Umbilical cord (tissue), 2 donors: ENCODE data around the gene PYGB. TPM values are rescaled to one million over a fixed set of nuclear protein-coding genes. Genes with fewer than 3 reads are reported as not detected.
A peak's percentile ranks its signal among the peaks of the same experiment; 100 is the strongest.
"Not testable (repeated sequence)": the region's sequence is repeated elsewhere in the genome, so short reads cannot be mapped to it uniquely, and the experiment has no call there.

Source experiments
- DNase-seq: peaks from one replicate; pipeline ENCODE4 v3.0.0-alpha.2; 2015; ENCODE audit warnings: low spot score
- total RNA-seq: library from RNA; depleted of rRNA; stranded (reverse); fragments of >200 nt; gene quantifications from one replicate; pipeline ENCODE4 v1.2.3, GENCODE V29; 2014; ENCODE audit warnings: low replicate concordance; ENCODE audit not compliant: insufficient read depth

PYGB gene
- total RNA-seq, 1 donor from 2014 or later = 56.6 TPM

DNA sequence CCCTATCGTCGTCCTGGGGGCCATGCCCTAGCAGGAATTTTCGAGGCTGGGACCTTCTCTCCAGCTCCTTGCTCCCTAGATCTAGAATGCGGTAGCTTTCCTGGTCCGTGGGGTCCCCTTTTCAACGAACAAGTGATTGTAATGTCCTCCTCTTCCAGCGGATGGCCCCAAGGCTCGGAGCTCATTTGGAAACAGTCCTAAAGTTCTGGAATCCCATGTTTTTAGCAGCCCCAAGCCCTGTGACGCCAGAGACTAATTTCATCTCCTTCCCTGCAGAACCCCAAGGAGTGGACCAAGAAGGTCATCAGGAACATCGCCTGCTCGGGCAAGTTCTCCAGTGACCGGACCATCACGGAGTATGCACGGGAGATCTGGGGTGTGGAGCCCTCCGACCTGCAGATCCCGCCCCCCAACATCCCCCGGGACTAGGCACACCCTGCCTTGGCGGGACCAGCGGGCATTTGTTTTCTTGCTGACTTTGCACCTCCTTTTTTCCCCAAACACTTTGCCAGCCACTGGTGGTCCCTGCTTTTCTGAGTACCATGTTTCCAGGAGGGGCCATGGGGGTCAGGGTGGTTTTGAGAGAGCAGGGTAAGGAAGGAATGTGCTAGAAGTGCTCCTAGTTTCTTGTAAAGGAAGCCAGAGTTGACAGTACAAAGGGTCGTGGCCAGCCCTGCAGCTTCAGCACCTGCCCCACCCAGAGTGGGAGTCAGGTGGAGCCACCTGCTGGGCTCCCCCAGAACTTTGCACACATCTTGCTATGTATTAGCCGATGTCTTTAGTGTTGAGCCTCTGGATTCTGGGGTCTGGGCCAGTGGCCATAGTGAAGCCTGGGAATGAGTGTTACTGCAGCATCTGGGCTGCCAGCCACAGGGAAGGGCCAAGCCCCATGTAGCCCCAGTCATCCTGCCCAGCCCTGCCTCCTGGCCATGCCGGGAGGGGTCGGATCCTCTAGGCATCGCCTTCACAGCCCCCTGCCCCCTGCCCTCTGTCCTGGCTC, 48.5 kb downstream of the PYGB start:
- DNase-seq = no peak

DNA sequence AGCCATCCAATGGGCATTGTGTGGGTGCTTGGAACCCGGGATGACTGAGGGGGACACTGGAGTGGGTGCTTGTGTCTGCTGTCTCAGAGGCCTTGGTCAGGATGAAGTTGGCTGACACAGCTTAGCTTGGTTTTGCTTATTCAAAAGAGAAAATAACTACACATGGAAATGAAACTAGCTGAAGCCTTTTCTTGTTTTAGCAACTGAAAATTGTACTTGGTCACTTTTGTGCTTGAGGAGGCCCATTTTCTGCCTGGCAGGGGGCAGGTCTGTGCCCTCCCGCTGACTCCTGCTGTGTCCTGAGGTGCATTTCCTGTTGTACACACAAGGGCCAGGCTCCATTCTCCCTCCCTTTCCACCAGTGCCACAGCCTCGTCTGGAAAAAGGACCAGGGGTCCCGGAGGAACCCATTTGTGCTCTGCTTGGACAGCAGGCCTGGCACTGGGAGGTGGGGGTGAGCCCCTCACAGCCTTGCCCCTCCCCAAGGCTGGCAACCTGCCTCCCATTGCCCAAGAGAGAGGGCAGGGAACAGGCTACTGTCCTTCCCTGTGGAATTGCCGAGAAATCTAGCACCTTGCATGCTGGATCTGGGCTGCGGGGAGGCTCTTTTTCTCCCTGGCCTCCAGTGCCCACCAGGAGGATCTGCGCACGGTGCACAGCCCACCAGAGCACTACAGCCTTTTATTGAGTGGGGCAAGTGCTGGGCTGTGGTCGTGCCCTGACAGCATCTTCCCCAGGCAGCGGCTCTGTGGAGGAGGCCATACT, 49.4 kb downstream of the PYGB start:
- no peak for DNase-seq

DNA sequence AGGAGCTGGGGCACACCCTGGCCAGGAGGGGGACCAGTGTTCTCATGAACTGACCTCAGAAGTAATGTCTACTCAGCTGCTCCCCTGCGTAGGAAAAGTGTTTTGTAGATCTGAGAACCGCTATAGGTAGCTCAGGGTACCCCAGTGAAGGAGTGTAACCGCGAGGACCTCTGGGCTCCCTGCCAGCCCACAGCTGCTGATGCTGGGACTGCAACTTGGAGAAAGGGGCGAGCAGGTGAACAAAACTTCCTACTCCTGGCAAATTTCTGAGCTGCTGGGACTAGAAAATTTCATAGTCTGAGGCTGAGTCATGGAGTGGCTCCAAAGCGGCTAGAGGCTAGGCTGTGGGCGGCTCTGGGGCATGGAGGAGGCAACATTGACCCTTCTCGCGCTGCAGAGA, 51.9 kb downstream of the PYGB start:
- DNase-seq = no peak

DNA sequence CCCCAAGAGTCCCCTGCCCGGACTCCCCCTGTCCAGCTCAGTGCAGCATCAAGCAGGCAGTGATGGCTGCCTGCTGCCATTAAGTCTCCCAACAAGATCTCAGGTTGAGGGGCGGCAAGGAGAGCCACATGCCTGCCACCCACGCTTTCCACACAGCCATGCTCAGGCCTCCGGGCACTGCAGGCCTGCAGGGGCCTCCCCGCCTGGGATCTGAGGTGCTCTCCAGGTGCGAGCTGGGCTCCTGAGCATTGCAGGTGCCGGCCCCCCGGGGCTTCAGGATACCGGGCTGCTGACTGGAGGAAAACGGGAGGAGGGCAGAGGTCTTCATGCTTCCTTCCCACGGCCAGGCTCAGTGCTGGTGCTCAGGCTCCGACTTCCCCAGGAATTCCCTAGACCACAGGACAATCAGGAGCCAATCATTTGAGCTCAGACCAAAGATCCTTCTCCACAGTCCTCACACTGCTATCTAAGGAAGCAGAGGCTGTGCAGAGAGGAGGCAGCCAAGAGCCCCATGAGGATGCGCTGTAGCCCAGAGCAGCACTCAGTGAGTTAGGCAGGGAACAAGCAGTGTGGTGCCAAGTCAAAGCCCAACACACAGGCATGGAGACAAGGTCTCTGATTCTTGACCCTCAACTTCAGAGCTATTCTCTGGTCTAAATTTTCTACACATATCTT, 52.7 kb downstream of the PYGB start:
- no peak for DNase-seq

DNA sequence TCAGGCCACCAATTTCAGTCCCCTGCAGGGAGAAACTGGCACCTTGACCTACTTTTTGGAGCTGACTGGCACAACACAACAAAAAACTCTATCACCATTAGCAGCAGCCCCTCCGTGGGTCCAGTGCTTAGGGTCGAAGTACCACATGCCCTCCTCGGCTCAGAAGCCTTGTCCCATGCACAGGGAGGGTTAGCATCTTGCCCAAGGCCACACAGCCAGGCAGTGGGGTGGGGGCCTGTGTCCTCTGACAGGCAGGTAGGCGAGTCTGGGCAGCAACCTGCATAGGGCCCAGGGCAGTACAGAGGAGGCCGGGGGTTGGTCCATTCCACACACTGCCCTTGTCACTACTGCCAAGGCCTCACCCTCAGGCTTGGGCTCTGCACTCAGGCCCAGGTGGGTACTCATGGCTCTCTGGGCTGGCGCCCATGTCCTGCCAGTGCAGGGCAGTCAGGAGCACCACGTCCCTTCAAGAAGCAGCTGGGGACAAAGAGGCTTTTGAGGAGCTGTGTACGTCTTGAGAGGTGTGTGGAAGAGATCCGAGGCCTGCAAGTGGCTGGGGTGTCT, 53.6 kb downstream of the PYGB start:
- DNase-seq = no peak

DNA sequence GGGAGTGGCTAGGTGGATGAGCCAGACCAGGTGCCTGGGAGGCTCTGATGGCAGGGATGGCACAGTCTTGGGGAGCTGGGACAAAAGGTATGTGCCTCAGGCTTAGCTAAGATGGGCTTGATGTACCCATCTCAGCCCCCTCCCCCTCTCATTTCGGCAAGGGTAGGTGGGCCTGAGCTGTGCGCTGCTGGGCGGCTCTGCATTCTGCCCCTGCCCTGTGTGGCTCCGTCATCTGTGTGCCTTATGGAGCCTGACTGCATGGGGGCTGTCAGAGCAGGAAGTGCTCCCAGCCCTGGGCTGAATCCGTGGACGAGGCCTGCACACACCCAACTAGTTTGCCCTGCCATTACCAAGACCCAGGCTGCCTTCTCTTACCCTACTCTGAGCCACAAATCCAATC, 54.7 kb downstream of the PYGB start:
- DNase-seq = no peak

DNA sequence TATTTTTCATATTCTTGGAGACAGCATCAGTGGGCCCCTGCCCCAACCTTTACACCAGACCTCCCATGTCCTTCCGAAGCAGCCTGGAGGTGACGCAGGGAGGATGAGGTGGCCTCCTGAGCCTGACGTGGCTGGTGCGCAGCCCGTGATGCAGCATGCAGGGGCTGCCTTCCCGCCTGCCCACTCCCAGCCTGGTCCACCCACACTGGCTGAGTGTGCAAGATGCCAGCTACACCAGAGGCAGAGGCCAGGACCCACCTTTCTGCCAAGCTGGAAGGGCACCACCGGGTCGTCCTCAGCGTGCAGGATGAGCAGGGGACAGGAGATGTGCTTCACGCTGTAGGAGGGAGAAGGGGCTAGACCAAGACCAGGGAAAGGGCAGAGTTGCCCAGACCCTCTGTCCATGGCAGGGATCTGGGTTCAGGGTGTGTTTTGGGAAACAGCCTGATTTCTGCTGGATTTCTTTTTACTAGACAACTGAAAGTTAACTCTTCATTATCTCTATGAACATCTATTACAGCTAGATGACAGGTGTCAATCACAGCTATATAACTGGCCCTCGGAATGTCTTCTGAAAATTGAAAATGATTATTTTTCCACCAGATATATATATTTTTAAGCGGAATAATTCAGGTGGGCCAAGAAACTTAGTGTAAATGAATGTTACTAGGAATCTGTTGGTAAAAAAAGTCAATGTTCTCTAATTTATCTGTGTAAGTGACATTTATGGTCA, 55.6 kb downstream of the PYGB start:
- no peak for DNase-seq

DNA sequence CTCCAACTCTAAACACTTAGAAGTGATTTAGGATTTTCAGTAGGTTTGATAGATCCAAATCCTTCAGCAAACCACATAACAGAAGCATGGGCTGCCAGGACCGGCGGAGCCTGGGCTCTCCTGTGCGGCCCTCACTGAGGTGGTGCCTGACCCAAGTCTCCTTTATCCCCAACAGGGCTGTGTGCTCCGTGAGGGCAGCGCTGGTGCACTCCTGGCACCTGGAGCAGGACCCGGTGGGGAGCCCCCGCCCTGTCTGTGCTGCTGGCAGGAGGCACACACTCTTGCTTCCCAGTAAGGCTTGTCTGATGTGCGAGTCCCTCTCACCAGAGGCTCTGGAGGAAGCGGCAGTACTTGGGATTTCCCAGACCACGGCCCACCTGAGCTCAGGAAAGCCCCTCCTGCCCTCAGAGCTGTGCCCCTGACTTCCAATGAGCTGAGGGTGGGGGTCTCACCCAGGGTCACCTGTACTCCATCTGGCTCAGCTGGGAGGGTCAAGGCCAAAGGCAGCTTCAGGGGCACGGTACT, 56.2 kb downstream of the PYGB start:
- no peak for DNase-seq

DNA sequence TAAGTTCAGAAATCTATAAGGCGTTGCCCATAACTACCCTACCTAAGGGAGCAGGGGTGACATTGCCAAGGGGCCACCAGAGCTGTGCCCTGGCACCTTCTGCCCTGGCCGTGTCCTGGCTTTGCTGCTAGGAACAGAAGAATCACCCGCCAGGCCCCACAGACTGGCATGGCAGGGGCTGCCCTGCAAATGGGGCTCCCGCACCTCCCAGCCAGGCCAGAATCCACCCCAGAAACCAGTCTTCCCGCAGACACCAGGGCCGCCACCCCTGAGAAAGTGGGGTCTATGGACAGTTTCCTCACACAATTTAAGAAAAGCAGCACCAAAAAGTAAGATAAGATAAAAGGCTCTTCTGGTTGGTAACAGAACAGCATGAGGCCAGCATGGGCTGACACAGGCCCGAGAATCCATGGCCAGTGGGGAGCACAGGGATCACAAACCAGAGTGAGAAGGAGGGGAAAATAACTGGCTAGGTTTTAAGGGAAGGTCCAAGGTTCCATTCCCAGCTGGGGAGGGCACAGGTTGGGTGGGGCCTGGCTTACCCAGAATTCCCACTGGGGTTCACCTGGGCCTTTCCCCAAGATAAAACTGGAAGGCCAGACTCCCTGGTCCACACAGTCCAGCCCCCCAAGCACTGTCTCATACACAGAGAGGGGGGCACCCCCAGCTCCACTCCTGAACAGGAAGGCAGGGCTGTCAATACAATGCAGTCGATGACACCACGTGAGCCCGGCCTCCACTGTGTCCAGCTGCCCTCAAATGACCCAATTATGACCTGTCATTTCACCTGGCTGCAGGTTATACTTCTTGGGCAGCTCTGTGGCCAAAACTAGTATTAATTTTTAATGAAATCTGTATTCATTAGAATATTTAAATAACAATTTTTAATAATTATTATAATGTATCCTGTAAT, 59.4 kb downstream of the PYGB start:
- no peak for DNase-seq

DNA sequence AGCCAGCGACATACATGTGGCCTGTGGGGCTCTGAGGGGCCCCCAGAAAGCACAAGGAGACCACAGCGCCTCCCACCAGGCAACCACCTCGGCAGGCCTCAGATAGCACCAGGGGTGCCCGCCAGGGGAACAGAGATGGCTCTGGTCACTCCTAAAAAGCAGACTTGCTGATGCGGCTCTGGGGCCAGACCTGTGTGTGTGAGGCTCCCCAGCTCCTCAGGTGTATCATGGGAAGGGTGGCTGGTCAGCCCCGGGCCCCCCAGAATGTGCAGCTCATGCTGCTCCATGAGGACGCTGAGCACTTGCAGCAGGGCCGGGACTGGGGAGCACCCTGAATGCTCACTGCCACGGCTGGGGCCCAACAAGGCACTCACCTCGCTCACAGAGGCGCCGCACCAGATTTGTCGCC, 60.2 kb downstream of the PYGB start:
- DNase-seq = no peak

DNA sequence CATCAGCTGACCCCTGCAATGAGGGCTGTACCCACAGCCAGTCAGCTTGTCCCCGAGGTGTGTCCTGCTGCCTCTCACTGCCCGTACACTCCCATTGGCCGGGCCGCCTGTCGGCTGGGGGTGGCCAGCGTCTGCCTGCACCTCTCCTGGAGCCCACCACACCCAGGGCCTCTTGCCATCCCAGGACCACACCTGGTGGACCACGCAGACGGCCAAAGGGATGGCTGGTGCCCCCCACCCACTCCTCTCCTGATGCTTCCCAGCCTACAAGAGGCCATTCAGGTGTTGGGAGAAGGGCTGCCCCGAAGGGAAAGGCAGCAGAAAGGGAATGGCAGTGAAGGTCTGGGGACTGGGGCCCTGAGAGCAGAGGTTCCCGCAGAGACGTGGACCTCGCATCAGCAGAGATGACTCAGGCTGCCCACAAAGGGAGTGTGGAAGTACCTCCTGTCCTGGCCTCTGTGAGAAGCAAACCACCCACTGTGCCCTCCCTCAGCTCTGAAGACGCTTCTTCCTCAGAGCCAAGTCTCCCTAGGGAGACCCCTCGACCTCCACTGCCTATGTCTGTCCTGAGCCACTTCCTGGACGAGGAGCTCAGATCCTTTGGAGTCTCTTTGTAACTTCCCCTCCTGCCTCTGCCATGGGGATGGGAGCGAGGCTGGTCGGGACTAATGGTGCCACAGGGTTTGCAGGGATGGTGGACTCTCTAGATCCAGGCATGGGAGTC, 60.9 kb downstream of the PYGB start:
- no peak for DNase-seq

DNA sequence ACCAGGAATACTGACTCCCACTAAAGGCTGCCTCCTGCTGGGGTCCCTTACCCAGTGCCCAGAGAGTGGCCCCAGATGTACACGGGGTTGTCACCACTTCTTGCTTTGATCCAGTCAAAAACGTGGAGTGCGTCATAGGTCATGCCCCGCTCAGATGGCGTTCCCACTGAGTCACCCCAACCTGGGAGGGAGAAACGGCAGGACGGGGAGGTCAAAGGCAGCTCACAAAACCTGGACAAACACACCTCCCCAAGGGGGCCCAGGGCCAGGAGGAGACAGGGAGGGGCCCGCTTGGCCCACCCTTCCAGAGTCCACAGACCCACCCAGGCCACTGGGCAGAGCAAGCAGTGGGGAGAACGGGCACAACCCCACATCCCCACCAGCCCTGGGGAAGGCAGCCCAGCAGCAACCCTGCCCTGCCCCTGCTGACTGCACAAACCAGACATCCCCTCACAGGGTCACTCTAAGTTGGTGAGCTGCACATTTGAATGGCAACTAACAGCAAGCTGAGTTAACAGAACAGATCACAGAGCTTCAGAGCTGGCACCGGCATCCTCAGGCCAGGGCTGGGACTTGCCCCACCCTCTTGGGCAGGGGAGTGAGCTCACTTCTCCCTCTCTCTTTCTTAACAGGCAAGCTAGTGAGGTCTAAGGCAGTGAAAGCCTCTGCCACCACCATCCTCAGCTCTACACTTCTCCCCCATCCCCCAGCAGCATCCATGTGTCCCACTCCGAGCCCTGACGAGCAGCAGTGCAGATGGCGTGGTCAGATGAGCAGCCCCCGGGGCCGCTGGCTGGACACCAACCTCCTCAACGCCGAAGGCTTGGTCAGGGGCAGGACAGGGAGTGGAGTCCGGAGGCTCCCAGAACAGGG, 61.7 kb downstream of the PYGB start:
- DNase-seq = peak; percentile 72

DNA sequence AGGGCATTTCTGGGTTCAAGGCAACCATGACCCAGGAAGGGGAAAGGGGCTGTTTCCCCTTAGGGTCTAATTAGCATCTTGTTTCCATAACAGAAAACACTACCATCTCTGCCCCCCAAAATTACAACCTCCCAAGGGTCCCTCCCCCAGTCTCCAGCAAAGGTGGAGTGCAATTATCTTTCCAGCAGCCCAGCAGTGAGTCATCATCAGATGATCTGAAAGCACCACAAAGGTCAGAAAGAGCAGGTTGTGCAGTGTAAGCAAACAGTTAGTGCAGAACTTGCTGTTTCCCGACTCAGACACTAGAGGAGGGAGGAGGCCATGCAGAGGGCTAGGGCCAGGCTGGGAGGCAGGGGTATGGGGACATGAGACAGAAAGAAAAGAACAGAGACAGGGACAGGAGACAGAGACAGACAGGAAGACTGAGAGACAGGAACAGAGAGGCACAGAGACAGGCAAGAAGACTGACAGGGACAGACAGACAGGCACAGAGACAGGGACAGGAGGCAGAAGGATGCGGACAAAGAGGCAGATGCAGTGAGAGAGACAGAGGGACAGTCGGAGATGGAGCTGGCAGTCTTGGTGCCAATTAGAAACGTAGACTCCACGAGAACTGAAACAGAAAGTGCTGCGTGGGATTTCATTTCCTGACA, 62.5 kb downstream of the PYGB start:
- DNase-seq = peak; percentile 70

DNA sequence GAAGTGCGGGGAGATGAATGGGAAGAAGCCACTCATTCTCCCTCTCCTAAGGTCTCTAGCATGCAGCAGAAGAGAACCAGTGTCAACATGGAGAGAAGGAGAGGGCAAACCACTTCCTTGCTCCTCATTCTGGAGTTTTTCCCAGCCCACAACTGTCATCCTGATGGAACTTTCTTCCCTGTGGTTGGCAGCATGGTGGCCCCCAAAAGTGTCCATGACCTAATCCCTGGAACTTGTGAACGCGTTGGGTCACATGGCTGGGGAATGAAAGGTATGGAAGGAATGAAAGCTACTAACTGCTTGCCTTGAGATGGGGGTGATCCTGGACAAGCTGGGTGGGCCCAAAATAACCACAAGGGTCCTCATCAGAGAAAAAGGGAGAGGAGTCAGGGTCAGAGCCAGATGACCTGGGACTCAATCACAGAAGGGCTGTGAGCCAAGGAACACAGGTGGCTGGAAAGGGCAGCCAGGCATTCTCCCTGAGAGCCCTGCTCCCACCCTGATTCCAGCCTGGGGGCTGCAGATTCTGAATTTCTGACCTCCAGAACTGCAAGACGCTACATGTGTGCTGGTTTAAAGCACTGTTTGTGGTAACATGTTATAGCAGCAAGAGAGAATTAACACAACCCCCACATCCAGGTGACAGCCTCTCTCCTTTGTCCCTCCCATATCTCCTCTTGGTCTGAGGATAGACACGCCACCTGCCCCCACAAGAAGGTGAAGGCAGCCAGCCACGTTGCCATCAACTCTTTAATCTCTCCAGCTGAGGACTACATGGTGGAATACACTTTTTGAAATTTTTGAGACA, 63.2 kb downstream of the PYGB start:
- peak; percentile 28 for DNase-seq

DNA sequence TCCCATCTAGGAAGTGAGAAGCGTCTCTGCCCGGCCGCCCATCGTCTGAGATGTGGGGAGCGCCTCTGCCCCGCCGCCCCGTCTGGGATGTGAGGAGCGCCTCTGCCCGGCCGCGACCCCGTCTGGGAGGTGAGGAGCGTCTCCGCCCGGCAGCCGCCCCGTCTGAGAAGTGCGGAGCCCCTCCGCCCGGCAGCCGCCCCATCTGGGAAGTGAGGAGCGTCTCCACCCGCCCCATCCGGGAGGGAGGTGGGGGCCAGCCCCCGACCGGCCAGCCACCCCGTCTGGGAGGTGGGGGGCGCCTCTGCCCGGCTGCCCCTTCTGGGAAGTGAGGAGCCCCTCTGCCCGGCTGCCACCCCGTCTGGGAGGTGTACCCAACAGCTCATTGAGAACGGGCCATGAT, 64.8 kb downstream of the PYGB start:
- DNase-seq = not testable (repeated sequence)

DNA sequence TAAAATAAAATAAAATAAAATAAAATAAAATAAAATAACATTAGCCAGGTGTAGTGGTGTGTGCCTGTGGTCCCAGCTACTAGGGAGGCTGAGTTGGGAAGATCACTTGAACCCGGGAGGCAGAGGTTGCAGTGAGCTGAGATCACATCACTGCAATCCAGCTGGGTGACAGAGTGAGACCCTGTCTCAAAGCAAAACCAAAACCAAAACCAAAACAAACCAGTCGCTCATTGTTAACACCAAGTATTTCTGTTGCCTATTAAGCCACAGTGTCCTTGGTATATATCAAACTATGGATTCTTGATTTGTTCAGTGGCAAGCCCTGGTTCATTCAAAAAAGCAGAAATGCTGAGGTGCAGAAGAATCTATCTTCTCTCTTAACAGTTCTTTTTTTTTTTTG, 65.7 kb downstream of the PYGB start:
- DNase-seq = no peak
